ENCODE data around the gene SLC26A11. TPM values are rescaled to one million over a fixed set of nuclear protein-coding genes. Genes with fewer than 3 reads are reported as not detected.
A peak's percentile ranks its signal among the peaks of the same experiment; 100 is the strongest.

Gene SLC26A11
- total and polyA plus RNA-seq, 5 donors = 4.4 to 7.8 (median 6.8) TPM

GRCh38 chr17:80262775-80263244 lies 42.6 kb downstream of the SLC26A11 start:
- no peak for ATAC-seq
- Histone ChIP-seq H3K27ac (ENCODE audit: low read length) (peak overlapping the region; percentile 31), H3K27me3 (ENCODE audit: control insufficient read depth, insufficient read depth) (no peaks in the 10 kb centered on the region), H3K4me3 (ENCODE audit: low read length) (peak overlapping the region; percentile 14), H3K9me3 (ENCODE audit: control insufficient read depth, low read length) (no peaks in the 10 kb centered on the region), H3K4me1 (ENCODE audit: control insufficient read depth, insufficient read depth, low read length) (peaks cover 4% of the 10 kb centered on the region)
- peak in 1 of 3 donors; percentile 57 for DNase-seq
- intact Hi-C loops (cut with DNase I) = no loop called here
- 77% methylated on average over 8 of the region's 8 CpGs for WGBS

- H3K4me3 ChIP-seq (ENCODE audit: low read length) = peak overlapping the region; percentile 26
- H3K27ac ChIP-seq (ENCODE audit: low read length) = peak overlapping the region; percentile 48
- DNase-seq = peak; percentile 85 to 93 (median 87)
- WGBS = 34% methylated on average over 19 of the region's 19 CpGs
- H3K9me3 ChIP-seq (ENCODE audit: control insufficient read depth, low read length) = no peaks in the 10 kb centered on the region
- H3K4me1 ChIP-seq (ENCODE audit: control insufficient read depth, insufficient read depth, low read length) = peaks cover 4% of the 10 kb centered on the region
- intact Hi-C loops (cut with DNase I) = no loop called here
- H3K27me3 ChIP-seq (ENCODE audit: control insufficient read depth, insufficient read depth) = no peaks in the 10 kb centered on the region
- peak; percentile 67 to 73 for ATAC-seq
Measured at GRCh38 chr17:80263253-80264204, 43.3 kb downstream of the SLC26A11 start.

- DNase-seq (peak in 1 of 3 donors; percentile 70), ATAC-seq (no peak)
- 72% methylated on average over 19 of the region's 19 CpGs for WGBS
- peaks cover 4% of the 10 kb centered on the region for H3K4me1 ChIP-seq (ENCODE audit: control insufficient read depth, insufficient read depth, low read length)
- peak overlapping the region; percentile 26 for H3K4me3 ChIP-seq (ENCODE audit: low read length)
- H3K9me3 ChIP-seq (ENCODE audit: control insufficient read depth, low read length) = no peaks in the 10 kb centered on the region
- intact Hi-C loops (cut with DNase I) = no loop called here
- H3K27me3 ChIP-seq (ENCODE audit: control insufficient read depth, insufficient read depth) = no peaks in the 10 kb centered on the region
- no peak overlapping the region for H3K27ac ChIP-seq (ENCODE audit: low read length)
Measured at GRCh38 chr17:80264205-80265075, 44.2 kb downstream of the SLC26A11 start.

- intact Hi-C loops (cut with DNase I) = no loop called here
- 93% methylated on average over 17 of the region's 17 CpGs for WGBS
- ATAC-seq = no peak
- no peaks in the 10 kb centered on the region for H3K9me3 ChIP-seq (ENCODE audit: control insufficient read depth, low read length)
- no peaks in the 10 kb centered on the region for H3K27me3 ChIP-seq (ENCODE audit: control insufficient read depth, insufficient read depth)
- peak in 1 of 3 donors; percentile 59 for DNase-seq
- peaks cover 4% of the 10 kb centered on the region for H3K4me1 ChIP-seq (ENCODE audit: control insufficient read depth, insufficient read depth, low read length)
- no peak overlapping the region for H3K4me3 ChIP-seq (ENCODE audit: low read length)
- no peak overlapping the region for H3K27ac ChIP-seq (ENCODE audit: low read length)
Measured at GRCh38 chr17:80265205-80266068, 45.2 kb downstream of the SLC26A11 start.

- H3K27me3 ChIP-seq (ENCODE audit: control insufficient read depth, insufficient read depth) = no peaks in the 10 kb centered on the region
- H3K27ac ChIP-seq (ENCODE audit: low read length) = no peak overlapping the region
- ATAC-seq = no peak
- no peak for DNase-seq
- H3K9me3 ChIP-seq (ENCODE audit: control insufficient read depth, low read length) = no peaks in the 10 kb centered on the region
- 95% methylated on average over 6 of the region's 6 CpGs for WGBS
- intact Hi-C loops (cut with DNase I) = no loop called here
- H3K4me1 ChIP-seq (ENCODE audit: control insufficient read depth, insufficient read depth, low read length) = peaks cover 4% of the 10 kb centered on the region
- no peak overlapping the region for H3K4me3 ChIP-seq (ENCODE audit: low read length)
Measured at GRCh38 chr17:80267391-80267790, 47.2 kb downstream of the SLC26A11 start.

GRCh38 chr17:80268427-80268826 lies 48.2 kb downstream of the SLC26A11 start:
- no peak for ATAC-seq
- H3K27ac ChIP-seq (ENCODE audit: low read length) = no peak overlapping the region
- no peaks in the 10 kb centered on the region for H3K27me3 ChIP-seq (ENCODE audit: control insufficient read depth, insufficient read depth)
- peaks cover 1% of the 10 kb centered on the region for H3K4me1 ChIP-seq (ENCODE audit: control insufficient read depth, insufficient read depth, low read length)
- H3K4me3 ChIP-seq (ENCODE audit: low read length) = no peak overlapping the region
- no peaks in the 10 kb centered on the region for H3K9me3 ChIP-seq (ENCODE audit: control insufficient read depth, low read length)
- no peak for DNase-seq
- WGBS = 84% methylated on average over 4 of the region's 4 CpGs
- intact Hi-C loops (cut with DNase I) = no loop called here

GRCh38 chr17:80269405-80269807 lies 49.2 kb downstream of the SLC26A11 start:
- Histone ChIP-seq H3K4me1 (ENCODE audit: control insufficient read depth, insufficient read depth, low read length) (peaks cover 1% of the 10 kb centered on the region), H3K9me3 (ENCODE audit: control insufficient read depth, low read length) (no peaks in the 10 kb centered on the region), H3K27me3 (ENCODE audit: control insufficient read depth, insufficient read depth) (no peaks in the 10 kb centered on the region), H3K4me3 (ENCODE audit: low read length) (no peak overlapping the region), H3K27ac (ENCODE audit: low read length) (no peak overlapping the region)
- ATAC-seq (no peak), DNase-seq (no peak)
- 84% methylated on average over 2 of the region's 2 CpGs for WGBS
- intact Hi-C loops (cut with DNase I) = no loop called here

- intact Hi-C loops (cut with DNase I) = no loop called here
- Histone ChIP-seq H3K4me1 (ENCODE audit: control insufficient read depth, insufficient read depth, low read length) (peaks cover 1% of the 10 kb centered on the region), H3K4me3 (ENCODE audit: low read length) (no peak overlapping the region), H3K27me3 (ENCODE audit: control insufficient read depth, insufficient read depth) (no peaks in the 10 kb centered on the region), H3K27ac (ENCODE audit: low read length) (no peak overlapping the region), H3K9me3 (ENCODE audit: control insufficient read depth, low read length) (no peaks in the 10 kb centered on the region)
- 79% methylated on average over 10 of the region's 10 CpGs for whole genome bisulfite sequencing
- no peak for ATAC-seq
- peak in 1 of 3 donors; percentile 35 for DNase-seq
Measured at GRCh38 chr17:80270104-80270503, 49.9 kb downstream of the SLC26A11 start.

- DNase-seq (peak in 1 of 3 donors; percentile 67), ATAC-seq (peak in 1 of 2 donors; percentile 64)
- WGBS = 77% methylated on average over 4 of the region's 4 CpGs
- intact Hi-C loops (cut with DNase I) = no loop called here
- Histone ChIP-seq H3K27me3 (ENCODE audit: control insufficient read depth, insufficient read depth) (no peaks in the 10 kb centered on the region), H3K4me1 (ENCODE audit: control insufficient read depth, insufficient read depth, low read length) (peaks cover 1% of the 10 kb centered on the region), H3K9me3 (ENCODE audit: control insufficient read depth, low read length) (no peaks in the 10 kb centered on the region), H3K4me3 (ENCODE audit: low read length) (no peak overlapping the region), H3K27ac (ENCODE audit: low read length) (no peak overlapping the region)
Measured at GRCh38 chr17:80270836-80271235, 50.6 kb downstream of the SLC26A11 start.

GRCh38 chr17:80272366-80272765 lies 52.1 kb downstream of the SLC26A11 start:
- Histone ChIP-seq H3K4me1 (ENCODE audit: control insufficient read depth, insufficient read depth, low read length) (peaks cover 1% of the 10 kb centered on the region), H3K9me3 (ENCODE audit: control insufficient read depth, low read length) (no peaks in the 10 kb centered on the region), H3K27me3 (ENCODE audit: control insufficient read depth, insufficient read depth) (no peaks in the 10 kb centered on the region), H3K4me3 (ENCODE audit: low read length) (no peak overlapping the region), H3K27ac (ENCODE audit: low read length) (no peak overlapping the region)
- intact Hi-C loops (cut with DNase I) = no loop called here
- peak in 1 of 3 donors; percentile 28 for DNase-seq
- no peak for ATAC-seq
- 93% methylated on average over 10 of the region's 10 CpGs for WGBS
